Panc1 (cell line): Measurements from ENCODE around the gene MAP2K3. TPM values are rescaled to one million over a fixed set of nuclear protein-coding genes. Genes with fewer than 3 reads are reported as not detected.

Experiments used
- ATAC-seq: fragments of 200-7000 bp; cut with Tn5 transposase; 2 replicates; pipeline ENCODE4 v1.9.1; 2020; ENCODE audit warnings: mild to moderate bottlenecking, moderate library complexity
- BruUV-seq: library from RNA; stranded (reverse); fragments of 400-500 nt; replicated peaks from 2 replicates; lab custom pipeline; 2021; lab: Mats Ljungman, UMichigan
- CTCF ChIA-PET: fragments of 300-600 bp; sonication (Branson Sonifier 250); formaldehyde crosslinking; loops from one replicate; lab custom pipeline; 2022; ENCODE audit warnings: antibody characterized with exemption; lab: Charles Lee
- POLR2A ChIA-PET: fragments of 300-600 bp; sonication (Branson Sonifier 250); formaldehyde crosslinking; loops from one replicate; lab custom pipeline; 2022; ENCODE audit warnings: antibody characterized with exemption; lab: Charles Lee
- DNase-seq: peaks from one replicate; pipeline ENCODE4 v3.0.0-alpha.2; 2010; ENCODE audit warnings: low read depth, low spot score
- H3K27ac ChIP-seq: 2 replicates; pipeline ENCODE4 v1.5.1; 2011; ENCODE audit warnings: mild to moderate bottlenecking, low read length, inconsistent platforms
- H3K27me3 ChIP-seq: fragments of 200-500 bp; sonication (Bioruptor generic); 2 replicates; pipeline ENCODE4 v1.6.0; 2014; ENCODE audit warnings: low read length, inconsistent platforms; ENCODE audit not compliant: control insufficient read depth, insufficient read depth
- H3K36me3 ChIP-seq: fragments of 200-500 bp; sonication (Bioruptor generic); 2 replicates; pipeline ENCODE4 v1.5.1; 2014; ENCODE audit warnings: inconsistent platforms, mild to moderate bottlenecking, low read length, moderate library complexity; ENCODE audit not compliant: control insufficient read depth, insufficient read depth
- H3K4me1 ChIP-seq: 2 replicates; pipeline ENCODE4 v1.5.1; 2011; ENCODE audit warnings: inconsistent platforms, mild to moderate bottlenecking, low read length, moderate library complexity; ENCODE audit not compliant: control insufficient read depth, insufficient read depth
- H3K4me3 ChIP-seq, 2 experiments: 2 replicates each; pipeline ENCODE4 v1.5.1; 2011 to 2012; ENCODE audit warnings: low read depth in 2 of 2, low read length in 2 of 2, mild to moderate bottlenecking in 2 of 2, inconsistent platforms in 1 of 2, moderate library complexity in 1 of 2
- H3K9me3 ChIP-seq: fragments of 200-500 bp; sonication (Bioruptor generic); 2 replicates; pipeline ENCODE4 v1.5.1; 2014; ENCODE audit warnings: low read depth, mild to moderate bottlenecking, inconsistent platforms, low read length, moderate library complexity; ENCODE audit not compliant: control insufficient read depth, insufficient read depth
- CTCF ChIP-seq: fragments of 450-650 bp; IDR thresholded peaks from 2 replicates; pipeline ENCODE4 v1.5.1; 2017; ENCODE audit warnings: mild to moderate bottlenecking
- POLR2AphosphoS5 ChIP-seq: IDR thresholded peaks from 2 replicates; pipeline ENCODE4 v1.6.1; 2012; ENCODE audit warnings: mild to moderate bottlenecking, low read depth, low read length, moderate library complexity
- REST ChIP-seq, 2 experiments: IDR thresholded peaks; 2 replicates each; pipeline ENCODE4 v1.6.1; 2011 to 2012; ENCODE audit warnings: low read depth in 2 of 2, control low read depth in 1 of 2, low read length in 1 of 2, mild to moderate bottlenecking in 1 of 2, moderate library complexity in 1 of 2; ENCODE audit not compliant: insufficient read depth in 1 of 2
- SIN3A ChIP-seq: IDR thresholded peaks from 2 replicates; pipeline ENCODE4 v1.6.1; 2012; ENCODE audit warnings: low read depth, mild to moderate bottlenecking, low read length, moderate library complexity, borderline replicate concordance; ENCODE audit not compliant: insufficient read depth
- TCF7L2 ChIP-seq: IDR thresholded peaks from 2 replicates; pipeline ENCODE4 v1.6.1; 2011; ENCODE audit warnings: mild to moderate bottlenecking, low read depth, low read length, inconsistent platforms
- in situ Hi-C: cut with HindIII; loops from 2 replicates; pipeline ENCODE4 v1.10.0; 2016; ENCODE audit warnings: low sequenced_read_pairs, low pct_unique_long_range_greater_than_20kb
- intact Hi-C: fragments of 100-400 bp; cut with micrococcal nuclease; formaldehyde crosslinking; loops from one replicate; pipeline ENCODE4 v1.10.0; 2022; ENCODE audit not compliant: unreplicated experiment
- total RNA-seq: library from RNA; stranded (reverse); gene quantifications from one replicate; pipeline ENCODE4 v1.2.1, GENCODE V29; 2021; ENCODE audit not compliant: unreplicated experiment

Gene MAP2K3
- total RNA-seq, 1 experiment from 2014 or later: 44.4 TPM

DNA sequence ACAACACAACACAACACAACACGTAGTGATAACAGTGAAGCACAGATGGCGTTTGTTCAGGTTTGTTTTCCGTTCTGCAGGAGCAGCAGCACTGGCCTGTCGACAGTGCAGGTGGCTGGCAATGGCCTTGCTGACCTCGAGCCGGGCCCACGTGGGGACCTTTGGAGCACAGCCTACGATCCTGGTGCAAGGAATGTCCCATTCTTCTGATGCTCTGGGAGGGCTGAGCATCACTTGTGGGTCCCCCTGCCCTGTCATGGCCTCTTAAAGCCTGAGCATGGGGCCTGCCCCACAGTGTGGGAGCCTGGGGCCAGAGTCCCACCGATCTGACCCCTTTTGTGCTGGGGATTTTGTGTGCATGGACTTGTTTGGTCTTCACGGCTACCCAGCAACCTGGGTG, 6.8 kb downstream of the MAP2K3 start:
- TF ChIP-seq POLR2AphosphoS5: no peak
- no peak for TF ChIP-seq CTCF
- TF ChIP-seq REST (IDR thresholded peaks at IDR 0.05; ENCODE audit: insufficient read depth in 1 of 2, low read depth in 2 of 2, low read length in 1 of 2): no peak
- no peak for TF ChIP-seq TCF7L2
- TF ChIP-seq SIN3A: no peak
- ATAC-seq (no peak), DNase-seq (no peak)
- Histone ChIP-seq H3K4me3 (no peak overlapping the region), H3K9me3 (no peaks in the 10 kb centered on the region), H3K27me3 (no peaks in the 10 kb centered on the region), H3K4me1 (peaks cover 37% of the 10 kb centered on the region), H3K27ac (no peak overlapping the region), H3K36me3 (no peaks in the 10 kb centered on the region)
- intact Hi-C loops (no loop called here), in situ Hi-C loops (no loop called here)
- ChIA-PET POLR2A (no interaction called here), CTCF (no interaction called here)
- no TSS peak for BruUV-seq

DNA sequence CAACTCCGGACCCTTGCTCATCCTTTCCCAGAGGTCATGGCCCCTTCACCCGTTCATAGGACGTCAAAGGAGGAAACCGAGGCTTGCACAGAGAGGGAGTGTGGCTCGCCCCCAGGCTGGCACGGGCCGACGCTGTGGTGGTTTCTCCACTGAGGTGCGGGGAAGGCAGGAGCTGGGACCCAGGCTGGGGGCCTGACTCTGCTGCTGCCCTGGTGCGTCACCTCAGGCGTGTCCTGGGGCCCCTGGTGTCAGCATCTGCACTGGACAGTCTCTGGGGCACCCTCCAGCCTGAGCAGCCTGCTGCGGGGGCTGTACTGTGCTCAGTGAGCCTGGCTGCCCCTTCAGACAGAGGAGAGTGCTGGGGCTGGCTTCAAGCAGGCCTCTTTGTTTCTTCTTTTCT, 7.4 kb downstream of the MAP2K3 start:
- Histone ChIP-seq H3K27ac (no peak overlapping the region), H3K36me3 (no peaks in the 10 kb centered on the region), H3K9me3 (no peaks in the 10 kb centered on the region), H3K27me3 (no peaks in the 10 kb centered on the region), H3K4me3 (no peak overlapping the region), H3K4me1 (peaks cover 36% of the 10 kb centered on the region)
- CTCF ChIA-PET: no interaction called here
- DNase-seq: no peak
- no peak for TF ChIP-seq REST (IDR thresholded peaks at IDR 0.05; ENCODE audit: insufficient read depth in 1 of 2, low read depth in 2 of 2, low read length in 1 of 2)
- TF ChIP-seq CTCF: no peak
- no peak for TF ChIP-seq TCF7L2
- TF ChIP-seq POLR2AphosphoS5: no peak
- POLR2A ChIA-PET: no interaction called here
- ATAC-seq: no peak
- intact Hi-C loops (no loop called here), in situ Hi-C loops (no loop called here)
- no TSS peak for BruUV-seq
